Breast epithelium (tissue), 3 donors: Measurements from ENCODE around the gene GNGT1.

Source experiments
- POLR2A ChIP-seq: fragments of 450-650 bp; IDR thresholded peaks from one replicate; pipeline ENCODE4 v1.6.1; 2016; ENCODE audit warnings: antibody characterized with exemption, mild to moderate bottlenecking, moderate library complexity
- POLR2AphosphoS5 ChIP-seq, 3 donors: sonication (generic); formaldehyde crosslinking; IDR thresholded peaks; one replicate each; pipeline ENCODE4 v1.6.1; 2017; ENCODE audit warnings: antibody characterized with exemption in 3 of 3
- TF ChIP-seq, protein P1 (sequence below), 3 donors: fragments of 450-650 bp; IDR thresholded peaks; one replicate each; pipeline ENCODE4 v1.5.1; 2016 to 2017; ENCODE audit warnings: antibody characterized with exemption in 3 of 3, mild to moderate bottlenecking in 3 of 3, moderate library complexity in 3 of 3

DNA sequence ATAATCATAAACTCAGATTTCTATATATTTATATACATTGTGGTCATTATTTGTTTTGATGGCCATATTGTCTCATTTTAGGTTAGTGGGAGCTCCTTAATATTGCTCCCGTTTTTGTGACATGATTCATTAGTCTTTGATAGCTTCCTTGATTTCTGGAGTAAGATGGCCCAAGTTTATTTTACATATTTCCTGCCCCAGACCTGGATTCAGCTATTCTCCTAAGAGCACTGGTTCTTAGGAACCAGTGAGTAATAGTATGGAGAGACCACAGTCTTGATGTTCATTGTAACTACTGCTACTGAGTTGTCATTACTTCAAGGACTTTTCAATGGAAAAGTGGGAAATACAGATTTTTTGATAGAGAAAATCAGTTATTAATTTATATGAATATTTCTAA, 21.8 kb upstream of the GNGT1 start:
- TF ChIP-seq, protein P1, sequence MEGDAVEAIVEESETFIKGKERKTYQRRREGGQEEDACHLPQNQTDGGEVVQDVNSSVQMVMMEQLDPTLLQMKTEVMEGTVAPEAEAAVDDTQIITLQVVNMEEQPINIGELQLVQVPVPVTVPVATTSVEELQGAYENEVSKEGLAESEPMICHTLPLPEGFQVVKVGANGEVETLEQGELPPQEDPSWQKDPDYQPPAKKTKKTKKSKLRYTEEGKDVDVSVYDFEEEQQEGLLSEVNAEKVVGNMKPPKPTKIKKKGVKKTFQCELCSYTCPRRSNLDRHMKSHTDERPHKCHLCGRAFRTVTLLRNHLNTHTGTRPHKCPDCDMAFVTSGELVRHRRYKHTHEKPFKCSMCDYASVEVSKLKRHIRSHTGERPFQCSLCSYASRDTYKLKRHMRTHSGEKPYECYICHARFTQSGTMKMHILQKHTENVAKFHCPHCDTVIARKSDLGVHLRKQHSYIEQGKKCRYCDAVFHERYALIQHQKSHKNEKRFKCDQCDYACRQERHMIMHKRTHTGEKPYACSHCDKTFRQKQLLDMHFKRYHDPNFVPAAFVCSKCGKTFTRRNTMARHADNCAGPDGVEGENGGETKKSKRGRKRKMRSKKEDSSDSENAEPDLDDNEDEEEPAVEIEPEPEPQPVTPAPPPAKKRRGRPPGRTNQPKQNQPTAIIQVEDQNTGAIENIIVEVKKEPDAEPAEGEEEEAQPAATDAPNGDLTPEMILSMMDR (IDR thresholded peaks at IDR 0.05): no peak
- TF ChIP-seq POLR2A (no peak), POLR2AphosphoS5 (IDR thresholded peaks at IDR 0.05) (no peak)
